OCI-LY1 (cell line): ENCODE results near the gene AGAP1.

ENCODE experiments used
- EZH2 ChIP-seq: fragments of 200-600 bp; sonication (generic), shearing (Covaris generic); IDR thresholded peaks from 2 replicates; pipeline ENCODE4 v1.8.0; 2017; ENCODE audit warnings: borderline replicate concordance, mixed run types, mild to moderate bottlenecking, antibody characterized with exemption, low read length, moderate library complexity, mixed read lengths
- TF ChIP-seq, protein P1 (sequence below): fragments of 200-600 bp; sonication (generic), shearing (Covaris generic); IDR thresholded peaks from 2 replicates; pipeline ENCODE4 v1.5.1; 2017; ENCODE audit warnings: mild to moderate bottlenecking, antibody characterized with exemption, low read length, moderate library complexity, mixed read lengths

DNA sequence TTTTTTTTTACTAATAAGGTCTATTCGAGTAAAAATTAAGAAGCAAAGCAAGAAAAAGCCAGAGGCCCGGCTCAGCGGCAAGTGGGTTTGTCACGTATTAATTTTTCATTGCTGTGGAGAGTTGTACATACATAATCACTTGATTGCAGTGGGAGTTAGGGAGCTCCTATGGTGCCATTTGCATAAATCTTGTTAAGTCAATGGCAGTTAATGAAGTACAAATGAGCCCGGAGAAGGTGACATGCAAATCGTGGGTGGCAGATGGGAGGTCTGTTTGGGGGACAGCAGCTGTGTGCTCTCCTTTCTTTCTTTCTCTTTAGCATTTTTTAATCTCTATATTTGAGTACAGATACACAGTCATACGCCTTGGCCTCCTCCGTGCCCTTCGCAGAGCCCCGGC lies 317.0 kb downstream of the AGAP1 start:
- TF ChIP-seq, protein P1, sequence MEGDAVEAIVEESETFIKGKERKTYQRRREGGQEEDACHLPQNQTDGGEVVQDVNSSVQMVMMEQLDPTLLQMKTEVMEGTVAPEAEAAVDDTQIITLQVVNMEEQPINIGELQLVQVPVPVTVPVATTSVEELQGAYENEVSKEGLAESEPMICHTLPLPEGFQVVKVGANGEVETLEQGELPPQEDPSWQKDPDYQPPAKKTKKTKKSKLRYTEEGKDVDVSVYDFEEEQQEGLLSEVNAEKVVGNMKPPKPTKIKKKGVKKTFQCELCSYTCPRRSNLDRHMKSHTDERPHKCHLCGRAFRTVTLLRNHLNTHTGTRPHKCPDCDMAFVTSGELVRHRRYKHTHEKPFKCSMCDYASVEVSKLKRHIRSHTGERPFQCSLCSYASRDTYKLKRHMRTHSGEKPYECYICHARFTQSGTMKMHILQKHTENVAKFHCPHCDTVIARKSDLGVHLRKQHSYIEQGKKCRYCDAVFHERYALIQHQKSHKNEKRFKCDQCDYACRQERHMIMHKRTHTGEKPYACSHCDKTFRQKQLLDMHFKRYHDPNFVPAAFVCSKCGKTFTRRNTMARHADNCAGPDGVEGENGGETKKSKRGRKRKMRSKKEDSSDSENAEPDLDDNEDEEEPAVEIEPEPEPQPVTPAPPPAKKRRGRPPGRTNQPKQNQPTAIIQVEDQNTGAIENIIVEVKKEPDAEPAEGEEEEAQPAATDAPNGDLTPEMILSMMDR, result no peak
- TF ChIP-seq EZH2, result no peak
